OCI-LY1 (cell line): ENCODE results near the gene SIRT2.

ENCODE experiments used
- EZH2 ChIP-seq: fragments of 200-600 bp; sonication (generic), shearing (Covaris generic); IDR thresholded peaks from 2 replicates; pipeline ENCODE4 v1.8.0; 2017; ENCODE audit warnings: borderline replicate concordance, mixed run types, mild to moderate bottlenecking, antibody characterized with exemption, low read length, moderate library complexity, mixed read lengths
- TF ChIP-seq, protein P1 (sequence below): fragments of 200-600 bp; sonication (generic), shearing (Covaris generic); IDR thresholded peaks from 2 replicates; pipeline ENCODE4 v1.5.1; 2017; ENCODE audit warnings: mild to moderate bottlenecking, antibody characterized with exemption, low read length, moderate library complexity, mixed read lengths

GRCh38 chr19:38894968-38895367 lies 4.5 kb downstream of the SIRT2 start:
- TF ChIP-seq EZH2 = no peak
- TF ChIP-seq, protein P1, sequence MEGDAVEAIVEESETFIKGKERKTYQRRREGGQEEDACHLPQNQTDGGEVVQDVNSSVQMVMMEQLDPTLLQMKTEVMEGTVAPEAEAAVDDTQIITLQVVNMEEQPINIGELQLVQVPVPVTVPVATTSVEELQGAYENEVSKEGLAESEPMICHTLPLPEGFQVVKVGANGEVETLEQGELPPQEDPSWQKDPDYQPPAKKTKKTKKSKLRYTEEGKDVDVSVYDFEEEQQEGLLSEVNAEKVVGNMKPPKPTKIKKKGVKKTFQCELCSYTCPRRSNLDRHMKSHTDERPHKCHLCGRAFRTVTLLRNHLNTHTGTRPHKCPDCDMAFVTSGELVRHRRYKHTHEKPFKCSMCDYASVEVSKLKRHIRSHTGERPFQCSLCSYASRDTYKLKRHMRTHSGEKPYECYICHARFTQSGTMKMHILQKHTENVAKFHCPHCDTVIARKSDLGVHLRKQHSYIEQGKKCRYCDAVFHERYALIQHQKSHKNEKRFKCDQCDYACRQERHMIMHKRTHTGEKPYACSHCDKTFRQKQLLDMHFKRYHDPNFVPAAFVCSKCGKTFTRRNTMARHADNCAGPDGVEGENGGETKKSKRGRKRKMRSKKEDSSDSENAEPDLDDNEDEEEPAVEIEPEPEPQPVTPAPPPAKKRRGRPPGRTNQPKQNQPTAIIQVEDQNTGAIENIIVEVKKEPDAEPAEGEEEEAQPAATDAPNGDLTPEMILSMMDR = no peak
